ENCODE measurements around the gene SLC24A4.

DNA sequence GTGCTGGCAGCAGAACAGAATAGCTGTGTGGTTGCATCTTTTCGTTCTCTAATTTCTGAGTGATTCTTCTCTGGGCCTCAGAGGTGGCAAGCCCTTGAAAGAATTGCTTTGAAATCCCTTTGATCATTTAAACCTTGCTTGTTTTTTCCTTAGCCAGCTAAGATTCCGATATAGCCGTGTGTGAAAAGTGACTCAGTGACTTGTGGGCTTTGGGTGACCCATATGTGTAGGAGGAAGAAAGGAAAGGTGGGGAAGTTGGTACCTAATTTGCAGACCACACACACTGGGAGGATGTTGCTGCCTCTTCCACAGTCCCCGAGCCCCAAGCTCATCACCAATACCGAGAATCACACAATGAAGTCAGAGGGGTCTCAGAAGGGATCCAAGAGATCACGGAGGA lies 18.8 kb downstream of the SLC24A4 start:
- no peak for TF ChIP-seq JUN (IDR thresholded peaks at IDR 0.05; ENCODE audit: borderline replicate concordance, insufficient read depth, insufficient read length, low read depth)
- TF ChIP-seq, protein P1, sequence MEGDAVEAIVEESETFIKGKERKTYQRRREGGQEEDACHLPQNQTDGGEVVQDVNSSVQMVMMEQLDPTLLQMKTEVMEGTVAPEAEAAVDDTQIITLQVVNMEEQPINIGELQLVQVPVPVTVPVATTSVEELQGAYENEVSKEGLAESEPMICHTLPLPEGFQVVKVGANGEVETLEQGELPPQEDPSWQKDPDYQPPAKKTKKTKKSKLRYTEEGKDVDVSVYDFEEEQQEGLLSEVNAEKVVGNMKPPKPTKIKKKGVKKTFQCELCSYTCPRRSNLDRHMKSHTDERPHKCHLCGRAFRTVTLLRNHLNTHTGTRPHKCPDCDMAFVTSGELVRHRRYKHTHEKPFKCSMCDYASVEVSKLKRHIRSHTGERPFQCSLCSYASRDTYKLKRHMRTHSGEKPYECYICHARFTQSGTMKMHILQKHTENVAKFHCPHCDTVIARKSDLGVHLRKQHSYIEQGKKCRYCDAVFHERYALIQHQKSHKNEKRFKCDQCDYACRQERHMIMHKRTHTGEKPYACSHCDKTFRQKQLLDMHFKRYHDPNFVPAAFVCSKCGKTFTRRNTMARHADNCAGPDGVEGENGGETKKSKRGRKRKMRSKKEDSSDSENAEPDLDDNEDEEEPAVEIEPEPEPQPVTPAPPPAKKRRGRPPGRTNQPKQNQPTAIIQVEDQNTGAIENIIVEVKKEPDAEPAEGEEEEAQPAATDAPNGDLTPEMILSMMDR (IDR thresholded peaks at IDR 0.05; ENCODE audit: extremely low read depth in 1 of 2, insufficient read depth in 1 of 2, low read depth in 1 of 2, low read length in 2 of 2), result no peak
- no peak for TF ChIP-seq POLR2A (IDR thresholded peaks at IDR 0.05; ENCODE audit: low read depth, low read length)
- TF ChIP-seq, protein P2, sequence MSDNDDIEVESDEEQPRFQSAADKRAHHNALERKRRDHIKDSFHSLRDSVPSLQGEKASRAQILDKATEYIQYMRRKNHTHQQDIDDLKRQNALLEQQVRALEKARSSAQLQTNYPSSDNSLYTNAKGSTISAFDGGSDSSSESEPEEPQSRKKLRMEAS (IDR thresholded peaks at IDR 0.05; ENCODE audit: insufficient read depth, insufficient read length), result no peak
- no peak for TF ChIP-seq MYC (IDR thresholded peaks at IDR 0.05; ENCODE audit: low read depth, low read length)

All from endothelial cell of umbilical vein (primary cell).